NCI-H187 treated with DMSO at 0.1 percent for 48 hours (cell line): ENCODE results near the gene CNGA3.

Source experiments
- DNase-seq: peaks from one replicate; lab custom pipeline; 2025; lab: John Stamatoyannopoulos, UW

The CNGA3 gene

GRCh38 chr2:98378196-98378595 is 31.9 kb downstream of the CNGA3 start:
- no peak for DNase-seq

GRCh38 chr2:98378901-98379300 is 32.6 kb downstream of the CNGA3 start:
- peak; percentile 96 for DNase-seq

- no peak for DNase-seq
These were observed 33.3 kb downstream of the CNGA3 start for GRCh38 chr2:98379311-98380202.

GRCh38 chr2:98380203-98380535 is 33.9 kb downstream of the CNGA3 start:
- no peak for DNase-seq

GRCh38 chr2:98381494-98381893 is 35.2 kb downstream of the CNGA3 start:
- no peak for DNase-seq

GRCh38 chr2:98382086-98382485 is 35.8 kb downstream of the CNGA3 start:
- no peak for DNase-seq

- DNase-seq: no peak
These were observed 36.5 kb downstream of the CNGA3 start for GRCh38 chr2:98382739-98383138.

GRCh38 chr2:98383166-98383565 is 36.9 kb downstream of the CNGA3 start:
- DNase-seq: no peak

GRCh38 chr2:98385050-98385699 is 38.9 kb downstream of the CNGA3 start:
- peak; percentile 16 for DNase-seq

GRCh38 chr2:98387478-98387877 is 41.2 kb downstream of the CNGA3 start:
- no peak for DNase-seq

GRCh38 chr2:98388081-98388480 is 41.8 kb downstream of the CNGA3 start:
- no peak for DNase-seq

GRCh38 chr2:98388601-98389250 is 42.5 kb downstream of the CNGA3 start:
- no peak for DNase-seq

GRCh38 chr2:98389251-98389605 is 43.0 kb downstream of the CNGA3 start:
- no peak for DNase-seq

GRCh38 chr2:98390571-98391476 is 44.6 kb downstream of the CNGA3 start:
- no peak for DNase-seq

- DNase-seq: no peak
These were observed 45.5 kb downstream of the CNGA3 start for GRCh38 chr2:98391581-98392270.

GRCh38 chr2:98393354-98393753 is 47.1 kb downstream of the CNGA3 start:
- no peak for DNase-seq

- no peak for DNase-seq
These were observed 48.4 kb downstream of the CNGA3 start for GRCh38 chr2:98394595-98395153.

- DNase-seq: no peak
These were observed 49.7 kb downstream of the CNGA3 start for GRCh38 chr2:98395977-98396376.

GRCh38 chr2:98396745-98397355 is 50.6 kb downstream of the CNGA3 start:
- DNase-seq: no peak

GRCh38 chr2:98399140-98399539 is 52.9 kb downstream of the CNGA3 start:
- no peak for DNase-seq

GRCh38 chr2:98403878-98404277 is 57.6 kb downstream of the CNGA3 start:
- no peak for DNase-seq
